IPS-11a (cell line): Measurements from ENCODE around the gene TAGLN.

ENCODE experiments used
- H3K4me3 ChIP-seq: one replicate; pipeline ENCODE4 v1.5.1; 2013; ENCODE audit warnings: low read depth, low read length, control low read depth

Gene TAGLN

GRCh38 chr11:117212697-117213355 is 13.7 kb downstream of the TAGLN start:
- H3K4me3 ChIP-seq = no peak overlapping the region

- H3K4me3 ChIP-seq = no peak overlapping the region
Observed at GRCh38 chr11:117214404-117215110, 15.4 kb downstream of the TAGLN start.

DNA sequence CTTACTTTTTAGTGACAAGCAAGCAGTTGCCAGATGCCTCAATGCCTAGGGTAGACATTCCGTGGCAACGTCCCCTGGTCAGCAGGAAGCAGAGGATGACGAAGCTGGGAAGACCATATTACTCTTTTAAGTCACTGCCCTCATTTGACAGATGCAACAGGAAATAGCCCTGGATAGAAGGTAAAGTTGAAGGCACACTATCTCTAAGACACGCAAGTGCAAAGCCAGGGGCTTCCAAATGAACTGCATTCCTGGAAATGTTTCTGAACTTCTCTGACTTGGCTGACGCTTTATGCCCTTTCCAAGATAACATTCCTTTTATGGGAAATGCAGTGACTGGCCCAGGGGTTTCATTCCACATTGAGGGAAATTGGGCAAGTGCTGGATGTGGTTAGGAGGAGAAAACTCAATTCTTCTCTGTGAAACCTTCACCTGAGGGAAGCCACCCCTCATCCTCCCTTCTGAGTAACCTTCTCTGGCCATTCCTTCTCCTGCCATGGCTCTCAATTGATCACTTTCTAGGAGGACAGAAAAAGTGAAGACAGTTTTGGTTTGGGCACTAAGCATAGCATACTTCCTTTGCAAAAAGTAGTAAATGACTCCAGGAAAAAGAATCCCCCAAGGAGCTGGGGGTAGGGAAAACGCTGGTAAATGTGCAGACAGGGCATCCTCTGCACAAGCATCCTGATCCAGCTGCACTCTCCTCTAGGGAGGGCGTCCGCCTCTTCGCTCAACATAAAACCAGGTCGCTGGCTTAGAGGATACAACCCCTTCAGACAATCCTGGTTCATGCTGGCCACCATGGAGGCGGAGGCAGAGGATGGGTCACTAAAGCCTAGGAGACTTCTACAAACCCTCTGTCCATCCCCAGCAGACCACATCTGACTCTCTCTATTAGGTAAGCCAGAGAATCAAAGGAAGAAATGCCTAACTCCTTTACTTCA is 18.2 kb downstream of the TAGLN start:
- no peak overlapping the region for H3K4me3 ChIP-seq

DNA sequence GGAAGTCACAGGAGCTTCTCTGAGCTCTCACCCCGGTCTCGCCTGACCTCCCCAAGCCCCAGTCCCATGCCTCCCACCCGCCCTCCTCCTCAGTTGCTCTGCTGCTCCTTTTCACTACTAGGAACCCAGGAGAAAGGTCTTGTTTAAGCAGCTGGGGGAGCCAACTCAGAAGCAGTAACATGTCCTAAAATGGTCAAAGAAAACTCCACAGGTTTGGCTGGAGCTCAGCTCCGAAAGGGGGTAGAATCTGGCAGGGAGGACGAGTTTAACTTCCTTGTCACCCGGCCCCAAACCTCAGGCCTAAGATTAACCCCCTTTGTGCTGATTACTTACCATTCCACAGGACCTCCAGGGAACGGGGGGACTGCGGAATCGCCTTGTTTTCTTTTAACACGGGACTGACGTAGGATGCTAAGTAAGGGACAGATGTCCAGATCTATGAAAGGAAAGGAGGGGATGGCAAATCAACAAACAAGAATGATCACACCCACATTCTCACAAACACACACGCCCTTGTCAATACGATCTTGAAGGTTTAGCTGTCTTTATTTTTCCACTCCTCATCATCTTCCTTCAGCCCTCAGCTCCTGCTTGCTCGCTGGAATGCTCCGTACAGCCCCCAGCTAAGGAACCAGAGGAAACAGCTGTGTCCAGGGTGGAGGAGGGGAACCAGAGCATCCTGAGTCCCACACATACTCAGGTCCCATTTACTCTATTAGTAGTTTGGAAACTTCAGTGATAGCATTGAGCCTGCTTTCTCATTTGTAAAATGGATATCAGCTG is 19.2 kb downstream of the TAGLN start:
- H3K4me3 ChIP-seq = no peak overlapping the region

- no peak overlapping the region for H3K4me3 ChIP-seq
Observed at GRCh38 chr11:117219001-117219400, 19.8 kb downstream of the TAGLN start.

- H3K4me3 ChIP-seq = no peak overlapping the region
Observed at GRCh38 chr11:117219455-117219854, 20.3 kb downstream of the TAGLN start.

DNA sequence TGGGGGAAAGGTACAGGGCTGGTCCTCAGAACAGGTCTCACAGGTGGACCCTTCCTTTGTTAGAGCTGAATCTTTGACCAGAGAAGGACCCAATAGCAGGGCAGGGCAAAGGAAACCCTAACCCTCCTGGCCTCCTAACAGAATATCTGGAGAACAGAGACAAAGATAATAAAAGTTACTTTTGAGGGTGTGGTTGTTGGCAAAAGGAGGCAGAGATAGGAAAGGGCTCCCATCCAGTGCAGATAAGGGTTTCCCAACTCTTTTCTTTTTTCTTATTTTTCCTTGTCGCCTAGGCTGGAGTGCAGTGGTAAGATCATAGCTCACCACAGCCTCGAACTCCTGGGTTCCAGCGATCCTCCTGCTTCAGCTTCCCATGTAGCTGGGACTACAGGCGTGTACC is 20.8 kb downstream of the TAGLN start:
- no peak overlapping the region for H3K4me3 ChIP-seq

DNA sequence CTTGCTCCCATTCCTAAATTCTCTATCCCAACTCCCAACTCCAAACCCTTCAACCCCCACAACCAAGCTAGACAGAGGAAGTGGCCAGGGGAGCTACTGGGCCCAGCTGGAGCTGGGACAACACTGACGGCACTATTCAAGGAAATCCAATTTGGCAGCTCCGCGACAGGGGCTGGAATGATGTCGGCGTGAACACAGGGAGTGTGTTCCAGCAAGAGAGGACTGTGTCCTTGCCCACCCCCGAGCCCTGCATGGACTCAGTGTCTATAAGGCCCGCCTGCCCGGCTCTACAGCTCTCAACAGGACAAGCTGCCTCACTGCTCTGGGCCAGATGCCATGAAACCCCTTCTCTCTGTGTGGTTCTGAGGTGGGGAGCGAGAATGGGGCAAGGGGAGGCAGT is 21.4 kb downstream of the TAGLN start:
- no peak overlapping the region for H3K4me3 ChIP-seq

DNA sequence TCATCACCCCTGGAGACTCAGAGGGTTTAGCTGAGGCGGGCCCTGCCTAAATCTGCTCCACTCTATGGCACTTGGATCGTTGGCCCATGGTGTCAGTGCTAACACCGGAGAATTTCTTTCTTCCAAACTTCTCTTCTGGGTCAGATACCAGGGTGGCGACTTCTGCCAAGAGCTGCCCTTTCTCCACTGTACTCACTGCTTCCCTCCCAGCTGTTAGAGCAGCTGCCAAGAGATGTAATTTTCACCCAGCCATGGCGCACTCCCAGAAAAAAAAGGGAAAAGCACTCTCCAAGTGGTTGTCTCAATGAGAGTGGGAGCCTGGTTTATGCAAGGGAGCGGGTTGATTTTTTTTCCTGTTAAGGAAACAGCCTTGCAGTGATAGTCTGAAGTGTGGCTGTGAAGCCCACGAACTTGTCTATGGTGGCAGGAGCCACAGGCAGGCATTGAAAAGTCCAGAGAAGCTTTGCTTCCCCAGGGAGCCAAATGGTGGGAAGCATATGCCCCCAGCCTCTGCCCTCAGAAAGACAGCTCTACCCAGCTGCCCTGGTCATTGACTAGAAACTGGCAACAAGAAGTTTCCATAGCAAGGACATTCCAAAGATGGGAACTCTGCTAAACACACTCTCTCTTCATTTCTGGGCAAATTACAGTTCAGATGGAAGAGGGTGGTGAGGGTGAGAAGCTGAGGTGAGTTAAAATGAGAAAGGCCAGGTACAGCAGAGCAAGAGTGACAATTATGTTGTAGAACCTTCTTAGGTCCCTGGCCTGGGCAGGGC is 22.0 kb downstream of the TAGLN start:
- no peak overlapping the region for H3K4me3 ChIP-seq

- no peak overlapping the region for H3K4me3 ChIP-seq
Observed at GRCh38 chr11:117221775-117222517, 22.8 kb downstream of the TAGLN start.

- H3K4me3 ChIP-seq = no peak overlapping the region
Observed at GRCh38 chr11:117222991-117223740, 24.0 kb downstream of the TAGLN start.

- H3K4me3 ChIP-seq = no peak overlapping the region
Observed at GRCh38 chr11:117223741-117224689, 24.8 kb downstream of the TAGLN start.

DNA sequence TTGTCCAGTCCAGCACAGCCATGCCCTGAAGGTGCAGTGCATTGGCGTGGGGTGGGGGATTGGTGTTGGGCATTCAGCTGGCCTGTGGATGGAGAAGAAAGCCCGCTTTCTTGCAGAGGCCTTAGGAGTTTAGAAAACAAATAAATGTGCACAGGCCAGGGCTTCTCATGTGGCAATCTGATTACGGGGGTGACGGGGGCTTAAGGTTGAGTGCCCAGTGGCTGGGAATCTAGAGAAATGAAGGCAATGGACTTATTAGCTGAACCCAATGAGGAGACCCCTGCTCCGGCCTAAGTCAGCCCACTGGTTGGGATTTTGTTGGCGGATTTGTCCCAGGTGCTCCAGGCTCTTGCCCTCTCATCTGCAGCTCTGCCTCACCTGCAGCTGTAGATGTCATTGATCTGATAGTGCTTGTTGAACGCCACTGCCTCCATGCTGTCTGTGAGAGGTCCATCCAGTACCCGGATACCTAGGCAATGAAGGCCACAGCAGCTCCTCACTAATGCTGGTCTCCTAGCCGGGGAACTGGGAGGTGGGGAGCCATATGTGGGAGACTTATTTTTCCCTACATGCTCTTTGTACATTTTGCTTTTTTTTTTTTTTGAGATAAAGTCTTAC is 26.5 kb downstream of the TAGLN start:
- H3K4me3 ChIP-seq = no peak overlapping the region

DNA sequence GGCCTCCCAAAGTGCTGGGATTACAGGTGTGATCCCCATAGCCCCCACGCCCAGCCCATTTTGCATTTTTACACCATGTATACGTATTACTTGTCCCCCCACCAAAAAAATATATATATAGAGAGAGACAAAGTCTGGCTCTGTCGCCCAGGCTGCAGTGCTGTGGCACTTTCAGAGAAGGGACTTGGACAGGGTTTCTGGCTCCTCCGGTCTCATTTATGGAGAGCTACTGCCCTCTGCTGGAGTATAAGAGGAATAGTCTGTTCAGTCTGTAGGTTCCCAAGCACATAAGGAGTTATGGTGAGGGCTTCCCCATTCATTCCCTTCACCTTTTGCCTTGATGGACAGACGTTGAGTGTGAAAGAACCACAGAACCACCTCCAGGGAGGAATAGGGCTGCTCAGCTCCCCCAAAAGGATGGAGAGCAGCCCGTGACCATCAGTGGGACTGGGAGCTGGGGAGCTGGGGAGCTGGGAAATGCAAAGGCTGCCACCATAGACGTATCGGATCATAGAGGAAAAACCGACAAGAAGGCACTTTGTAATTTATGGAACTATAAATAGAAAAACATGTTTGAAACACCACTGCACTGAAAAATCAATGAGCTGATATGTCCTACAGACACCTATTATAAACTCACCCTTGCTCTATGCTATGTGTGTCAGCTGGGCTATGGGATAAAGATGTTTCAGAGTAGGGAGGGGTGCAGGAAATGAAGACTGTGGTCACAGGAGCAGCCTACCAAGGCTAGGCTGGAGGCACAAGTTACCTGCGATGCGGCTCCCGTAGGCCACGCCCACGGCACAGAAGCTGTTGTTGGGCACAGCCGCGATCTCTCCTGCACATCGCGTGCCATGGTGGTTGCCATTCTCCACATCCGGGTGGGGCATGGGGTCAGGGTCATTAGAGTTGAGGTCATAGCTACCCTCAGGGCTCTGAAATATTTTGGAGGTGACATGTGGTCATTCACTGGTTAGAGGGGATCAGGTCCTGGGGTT is 27.5 kb downstream of the TAGLN start:
- H3K4me3 ChIP-seq = no peak overlapping the region

- no peak overlapping the region for H3K4me3 ChIP-seq
Observed at GRCh38 chr11:117228091-117228490, 28.9 kb downstream of the TAGLN start.

DNA sequence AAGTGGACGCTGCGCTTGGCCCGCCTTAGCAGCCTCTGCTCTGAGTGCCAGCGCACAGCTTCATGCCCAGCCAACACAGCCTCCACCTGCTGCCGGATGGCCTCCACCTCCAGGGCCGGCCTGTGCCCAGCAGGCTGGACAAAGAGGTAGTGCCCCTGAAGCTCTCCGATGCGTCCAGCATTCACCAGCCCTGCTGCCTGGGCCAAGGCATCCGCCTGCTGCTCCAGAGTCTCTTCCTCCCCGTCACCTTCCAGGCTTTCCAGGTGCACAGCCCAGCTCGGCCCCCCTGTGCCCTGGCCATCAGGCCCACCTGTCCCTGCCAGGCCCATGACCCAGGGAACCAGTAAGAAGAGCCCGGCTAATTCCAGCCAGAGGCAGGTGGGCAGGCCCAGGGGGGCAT is 30.2 kb downstream of the TAGLN start:
- H3K4me3 ChIP-seq = no peak overlapping the region
